ENCODE data around the gene AIPL1. TPM values are rescaled to one million over a fixed set of nuclear protein-coding genes. Genes with fewer than 3 reads are reported as not detected.
A peak's percentile ranks its signal among the peaks of the same experiment; 100 is the strongest.

Gene AIPL1
- polyA plus RNA-seq, 1 donor (not counting 4 experiments of a cell fraction or from before 2014, with no cell fraction given): not detected

DNA sequence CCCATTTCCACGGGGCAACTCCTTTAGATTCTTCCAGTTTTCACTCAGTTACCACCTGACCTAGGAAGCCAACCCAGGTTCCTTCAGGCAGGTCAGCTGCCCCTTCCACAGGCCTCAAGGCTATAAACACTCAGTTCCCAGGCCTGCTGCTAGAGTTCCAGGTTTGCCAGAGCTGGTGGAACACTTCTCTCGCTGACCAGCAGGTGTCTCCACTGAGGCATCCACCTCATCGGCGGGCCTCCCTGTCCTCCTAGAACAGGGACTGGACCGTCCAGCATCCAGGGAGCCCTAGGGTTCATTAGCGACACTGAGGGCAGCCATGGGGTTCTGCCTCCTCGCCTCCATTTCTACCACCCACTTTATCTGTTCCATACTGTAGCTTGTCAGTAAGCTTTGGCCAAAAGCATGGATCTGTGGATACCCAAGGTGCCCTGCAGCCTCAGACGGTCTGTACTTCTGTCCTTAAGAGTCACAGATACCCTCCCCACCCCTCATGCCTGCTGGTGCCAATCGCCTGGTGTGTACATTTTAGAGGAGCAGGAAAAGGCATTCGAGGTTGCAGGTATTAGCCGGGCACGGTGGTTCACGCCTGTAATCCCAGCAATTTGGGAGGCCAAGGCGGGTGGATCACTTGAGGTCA, 38.3 kb upstream of the AIPL1 start:
- no peaks in the 10 kb centered on the region for H3K9me3 ChIP-seq (ENCODE audit: control insufficient read depth, low read depth, low read length)
- no peak overlapping the region for H2AFZ ChIP-seq (ENCODE audit: control insufficient read depth, low read length)
- peaks cover 3% of the 10 kb centered on the region for H4K20me1 ChIP-seq (ENCODE audit: control insufficient read depth, extremely low read depth, insufficient read depth, low read length)
- H3K4me2 ChIP-seq (ENCODE audit: control insufficient read depth, extremely low read depth, insufficient read depth, low read depth, low read length): no peak overlapping the region
- H3K9me1 ChIP-seq (ENCODE audit: control insufficient read depth, extremely low read depth, insufficient read depth, low read length): peaks cover 2% of the 10 kb centered on the region
- TF ChIP-seq EZH2 (IDR thresholded peaks at IDR 0.05; ENCODE audit: low read length): no peak
- TF ChIP-seq, protein P1, sequence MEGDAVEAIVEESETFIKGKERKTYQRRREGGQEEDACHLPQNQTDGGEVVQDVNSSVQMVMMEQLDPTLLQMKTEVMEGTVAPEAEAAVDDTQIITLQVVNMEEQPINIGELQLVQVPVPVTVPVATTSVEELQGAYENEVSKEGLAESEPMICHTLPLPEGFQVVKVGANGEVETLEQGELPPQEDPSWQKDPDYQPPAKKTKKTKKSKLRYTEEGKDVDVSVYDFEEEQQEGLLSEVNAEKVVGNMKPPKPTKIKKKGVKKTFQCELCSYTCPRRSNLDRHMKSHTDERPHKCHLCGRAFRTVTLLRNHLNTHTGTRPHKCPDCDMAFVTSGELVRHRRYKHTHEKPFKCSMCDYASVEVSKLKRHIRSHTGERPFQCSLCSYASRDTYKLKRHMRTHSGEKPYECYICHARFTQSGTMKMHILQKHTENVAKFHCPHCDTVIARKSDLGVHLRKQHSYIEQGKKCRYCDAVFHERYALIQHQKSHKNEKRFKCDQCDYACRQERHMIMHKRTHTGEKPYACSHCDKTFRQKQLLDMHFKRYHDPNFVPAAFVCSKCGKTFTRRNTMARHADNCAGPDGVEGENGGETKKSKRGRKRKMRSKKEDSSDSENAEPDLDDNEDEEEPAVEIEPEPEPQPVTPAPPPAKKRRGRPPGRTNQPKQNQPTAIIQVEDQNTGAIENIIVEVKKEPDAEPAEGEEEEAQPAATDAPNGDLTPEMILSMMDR (optimal IDR thresholded peaks at IDR 0.05 in 1 of 3, IDR thresholded peaks at IDR 0.05 in 1 of 3, conservative IDR thresholded peaks at IDR 0.05 in 1 of 3; ENCODE audit: extremely low read depth in 1 of 3, insufficient read depth in 2 of 3, low read length in 3 of 3): peak; percentile 94 to 98 (median 95)
- no peak overlapping the region for H3K9ac ChIP-seq (ENCODE audit: control insufficient read depth, extremely low read depth, insufficient read depth, low read length)
- DNase-seq (ENCODE audit: low read depth, low spot score): no peak
- H3K4me3 ChIP-seq (ENCODE audit: control insufficient read depth in 2 of 3, extremely low read depth in 1 of 3, insufficient read depth in 2 of 3, low read depth in 1 of 3, low read length in 3 of 3): no peak overlapping the region
- dilution Hi-C loops (cut with MboI; ENCODE audit: extremely low pct_ligation_motif_present, low sequenced_read_pairs): no loop called here
- peaks cover 52% of the 10 kb centered on the region for H3K4me1 ChIP-seq (ENCODE audit: control insufficient read depth, extremely low read depth, insufficient read depth, low read length)
- FAIRE-seq: peak; percentile 76
- H3K79me2 ChIP-seq (ENCODE audit: control insufficient read depth, insufficient read depth, low read length): no peaks in the 10 kb centered on the region
- peaks cover 1 to 8% of the 10 kb centered on the region in 2 experiments for H3K36me3 ChIP-seq (ENCODE audit: control insufficient read depth in 2 of 2, extremely low read depth in 1 of 2, insufficient read depth in 2 of 2, low read length in 2 of 2)
- H3K27me3 ChIP-seq (ENCODE audit: control insufficient read depth, extremely low read depth, insufficient read depth, low read length): no peaks in the 10 kb centered on the region
- H3K27ac ChIP-seq (ENCODE audit: control insufficient read depth, insufficient read depth, low read length): no peak overlapping the region

DNA sequence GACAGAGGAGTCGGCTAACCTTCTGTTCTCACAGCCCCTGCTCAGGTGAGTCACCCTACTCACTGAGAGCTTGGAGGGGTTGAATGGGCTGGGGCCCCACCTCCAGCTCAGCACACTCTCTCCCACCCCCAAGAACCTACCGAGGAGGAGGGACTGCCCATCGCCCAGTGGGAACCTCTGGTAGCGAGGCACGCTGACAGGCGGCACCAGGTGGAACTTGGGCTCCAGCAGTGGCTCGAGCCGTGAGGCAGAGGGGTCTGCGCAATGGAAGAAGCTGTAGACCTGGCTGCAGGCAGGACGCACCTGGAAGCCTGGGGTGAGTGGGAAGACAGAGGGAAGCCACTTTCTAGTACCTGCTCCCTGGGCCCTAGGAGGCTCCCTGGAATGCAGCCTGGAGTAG, 37.6 kb upstream of the AIPL1 start:
- dilution Hi-C loops (cut with MboI; ENCODE audit: extremely low pct_ligation_motif_present, low sequenced_read_pairs): no loop called here
- Histone ChIP-seq H3K4me3 (ENCODE audit: control insufficient read depth in 2 of 3, extremely low read depth in 1 of 3, insufficient read depth in 2 of 3, low read depth in 1 of 3, low read length in 3 of 3) (no peak overlapping the region), H3K9ac (ENCODE audit: control insufficient read depth, extremely low read depth, insufficient read depth, low read length) (no peak overlapping the region), H3K27ac (ENCODE audit: control insufficient read depth, insufficient read depth, low read length) (no peak overlapping the region), H3K79me2 (ENCODE audit: control insufficient read depth, insufficient read depth, low read length) (no peaks in the 10 kb centered on the region), H3K36me3 (ENCODE audit: control insufficient read depth in 2 of 2, extremely low read depth in 1 of 2, insufficient read depth in 2 of 2, low read length in 2 of 2) (peaks cover 3 to 8% of the 10 kb centered on the region in 2 experiments), H3K4me2 (ENCODE audit: control insufficient read depth, extremely low read depth, insufficient read depth, low read depth, low read length) (no peak overlapping the region), H3K9me1 (ENCODE audit: control insufficient read depth, extremely low read depth, insufficient read depth, low read length) (peaks cover 2% of the 10 kb centered on the region), H3K27me3 (ENCODE audit: control insufficient read depth, extremely low read depth, insufficient read depth, low read length) (no peaks in the 10 kb centered on the region), H3K4me1 (ENCODE audit: control insufficient read depth, extremely low read depth, insufficient read depth, low read length) (peaks cover 52% of the 10 kb centered on the region), H2AFZ (ENCODE audit: control insufficient read depth, low read length) (no peak overlapping the region), H4K20me1 (ENCODE audit: control insufficient read depth, extremely low read depth, insufficient read depth, low read length) (peaks cover 3% of the 10 kb centered on the region), H3K9me3 (ENCODE audit: control insufficient read depth, low read depth, low read length) (no peaks in the 10 kb centered on the region)
- TF ChIP-seq, protein P1 (optimal IDR thresholded peaks at IDR 0.05 in 1 of 3, IDR thresholded peaks at IDR 0.05 in 1 of 3, conservative IDR thresholded peaks at IDR 0.05 in 1 of 3; ENCODE audit: extremely low read depth in 1 of 3, insufficient read depth in 2 of 3, low read length in 3 of 3): no peak
- TF ChIP-seq EZH2 (IDR thresholded peaks at IDR 0.05; ENCODE audit: low read length): no peak
- no peak for FAIRE-seq
- DNase-seq (ENCODE audit: low read depth, low spot score): no peak
